RPMI8226 (cell line): ENCODE measurements around the gene SPAG17.

ENCODE experiments used
- DNase-seq: peaks from one replicate; pipeline ENCODE4 v3.0.0-alpha.2; 2015

Gene SPAG17

DNA sequence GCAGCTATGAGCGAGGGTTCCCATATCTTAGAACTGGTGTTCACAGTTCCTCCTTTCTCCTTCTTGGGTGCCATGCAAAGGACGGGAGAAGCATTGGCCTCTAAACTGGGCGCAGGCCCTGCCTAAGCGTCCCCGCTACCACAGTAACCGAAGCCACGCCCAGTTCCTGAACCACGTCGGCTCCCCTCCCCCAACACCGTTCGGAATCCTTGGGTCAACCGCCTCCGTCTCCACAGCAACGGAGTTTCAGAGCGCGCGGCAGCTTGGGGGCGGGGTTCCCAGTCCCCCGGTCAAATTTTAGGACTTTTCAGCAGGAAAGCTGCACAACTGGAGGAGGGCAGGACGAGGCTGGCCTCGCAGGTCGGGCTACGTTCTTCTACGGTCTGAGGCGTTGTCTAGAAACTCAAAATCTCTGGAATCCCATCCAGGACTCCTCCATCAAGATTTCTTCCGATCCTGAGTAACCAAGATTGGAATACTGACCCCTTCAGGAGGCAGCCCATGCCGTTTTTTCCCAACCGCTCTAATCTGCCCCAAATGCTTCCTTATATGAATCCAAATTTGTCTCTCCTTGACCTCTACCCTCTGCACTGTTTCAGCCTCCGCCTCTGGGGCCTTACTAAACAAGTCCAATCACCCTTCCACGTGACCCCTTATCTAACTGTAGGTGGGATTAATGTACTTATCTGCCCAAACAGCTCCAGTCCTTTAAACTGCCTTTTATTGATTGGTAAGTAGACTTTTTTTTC is at the start of gene SPAG17:
Gene SPAG17, minus strand, starts transcription at position 145 of the 749 bp plus-strand sequence. Its CDS starts 71 bp downstream, at position 74.
- no peak for DNase-seq

DNA sequence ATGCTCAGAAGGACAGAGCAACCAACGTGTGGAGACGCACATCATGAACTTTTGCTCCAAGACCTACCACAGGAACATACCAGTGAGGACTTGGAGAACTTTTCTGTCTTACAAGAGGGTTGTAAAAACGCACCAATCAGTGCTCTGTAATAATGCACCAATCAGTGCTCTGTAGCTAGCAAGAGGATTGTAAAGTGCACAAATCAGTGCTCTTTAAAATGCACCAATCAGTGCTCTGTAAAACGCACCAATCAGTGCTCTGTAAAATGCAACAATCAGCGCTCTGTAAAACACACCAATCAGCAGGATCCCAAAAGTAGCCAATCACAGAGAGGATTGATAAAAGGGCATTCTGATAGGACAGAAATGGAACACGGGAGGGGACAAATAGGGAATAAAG is 40.4 kb upstream of the SPAG17 start:
- no peak for DNase-seq

DNA sequence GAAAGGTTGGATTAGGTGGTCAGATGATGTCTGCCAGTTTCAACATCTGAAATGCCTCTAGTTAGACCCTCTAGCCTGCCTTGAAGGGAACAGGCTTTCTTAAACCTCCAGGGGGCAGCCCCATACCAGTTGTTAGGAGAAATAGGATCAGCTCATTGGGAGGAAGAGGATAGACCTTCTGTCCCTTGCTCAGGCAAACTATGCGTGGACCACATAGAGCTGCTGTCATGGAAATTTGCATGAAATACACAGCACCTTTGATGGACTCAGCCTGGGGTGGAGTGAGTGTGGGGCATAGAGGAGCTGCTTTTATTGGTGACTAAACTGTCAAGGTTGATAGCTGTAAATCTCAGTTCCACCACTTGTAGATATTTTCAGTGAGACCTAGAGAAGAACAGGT is 38.4 kb upstream of the SPAG17 start:
- DNase-seq, result no peak

DNA sequence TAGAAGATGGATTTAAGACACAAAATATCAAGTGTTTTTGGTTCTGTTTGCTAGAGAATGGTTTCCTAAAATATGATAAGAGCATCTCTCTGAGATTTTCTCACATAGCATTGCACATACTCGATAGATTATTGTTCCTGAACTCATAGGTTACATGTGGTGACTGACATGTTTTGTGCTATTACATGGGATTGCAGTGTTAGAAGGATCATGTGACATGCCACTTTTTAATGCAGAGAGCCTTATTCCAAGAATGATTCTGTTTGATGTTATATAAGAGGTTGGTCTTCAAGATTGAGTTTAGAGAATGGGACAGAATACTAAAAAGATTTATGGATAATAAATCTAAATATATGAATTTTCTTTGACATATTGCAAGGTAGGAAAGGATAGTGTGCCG is 34.4 kb upstream of the SPAG17 start:
- no peak for DNase-seq

DNA sequence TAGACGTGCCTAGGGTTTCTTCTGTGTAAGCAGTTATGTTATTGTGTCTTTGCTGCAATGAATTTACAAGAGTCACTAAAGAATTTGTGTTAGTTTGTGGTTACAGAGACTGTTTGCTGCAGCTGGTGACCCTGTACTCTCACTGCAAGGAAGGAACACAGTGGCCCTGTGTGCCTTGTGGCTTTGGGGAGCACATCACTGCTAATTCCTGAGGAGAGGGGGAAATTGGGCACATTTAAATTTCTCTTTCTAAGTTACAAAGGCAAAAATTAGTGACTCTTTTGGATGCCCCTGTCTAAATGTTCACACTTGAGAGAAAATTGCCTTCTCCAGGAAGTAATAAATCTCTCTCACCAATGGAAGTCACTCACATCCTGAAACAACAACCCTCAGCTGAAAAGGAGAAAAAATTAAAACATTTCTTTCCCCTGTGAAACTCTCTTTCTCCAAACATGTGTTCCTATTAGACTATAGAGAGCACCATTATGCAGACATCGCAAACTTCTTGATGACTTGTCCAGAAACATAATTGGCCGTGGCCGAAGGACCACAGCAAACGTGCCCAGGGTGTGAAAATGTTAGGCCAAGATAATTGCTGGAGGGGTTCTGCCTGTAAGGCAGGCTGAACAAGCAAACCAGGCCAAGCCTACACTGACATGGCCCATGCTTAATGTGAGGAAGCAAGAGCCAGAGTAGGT is 32.3 kb upstream of the SPAG17 start:
- no peak for DNase-seq

DNA sequence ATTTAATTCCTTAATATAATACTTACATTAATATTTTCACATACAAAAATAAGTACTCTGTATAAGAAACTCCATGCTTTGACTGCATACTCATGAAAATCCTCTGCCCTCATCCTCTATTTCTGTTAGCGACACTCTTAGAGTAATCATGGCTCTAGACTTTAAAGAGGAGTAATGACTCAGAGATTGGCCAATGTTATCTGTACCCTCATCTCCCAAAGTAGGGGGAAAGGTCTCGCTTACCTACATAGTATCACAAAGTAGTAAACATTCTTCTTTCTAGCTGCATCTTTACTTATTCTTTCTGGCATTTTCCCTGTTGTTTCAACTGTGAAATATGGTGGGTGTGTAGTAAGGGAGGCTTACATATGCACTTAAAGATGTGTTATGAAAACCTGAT is 29.8 kb upstream of the SPAG17 start:
- DNase-seq, result no peak

DNA sequence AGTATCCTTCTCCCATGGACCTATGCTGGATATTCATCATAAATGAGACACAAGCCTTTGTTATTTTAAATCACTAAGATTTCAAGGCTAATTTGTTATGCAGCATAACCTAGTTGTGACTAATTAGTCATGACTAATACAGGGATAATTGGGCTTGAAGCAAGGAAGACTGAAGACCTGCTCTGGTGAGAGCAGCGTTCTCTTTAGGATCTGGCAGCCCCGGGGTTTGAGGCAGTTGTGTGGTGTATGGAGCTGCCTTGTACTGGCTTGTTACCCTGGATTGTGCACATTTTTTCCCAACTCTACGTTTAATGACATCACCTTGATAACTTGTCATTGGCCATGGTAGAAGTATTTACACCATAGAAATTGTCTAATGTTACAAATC is 25.7 kb upstream of the SPAG17 start:
- no peak for DNase-seq

DNA sequence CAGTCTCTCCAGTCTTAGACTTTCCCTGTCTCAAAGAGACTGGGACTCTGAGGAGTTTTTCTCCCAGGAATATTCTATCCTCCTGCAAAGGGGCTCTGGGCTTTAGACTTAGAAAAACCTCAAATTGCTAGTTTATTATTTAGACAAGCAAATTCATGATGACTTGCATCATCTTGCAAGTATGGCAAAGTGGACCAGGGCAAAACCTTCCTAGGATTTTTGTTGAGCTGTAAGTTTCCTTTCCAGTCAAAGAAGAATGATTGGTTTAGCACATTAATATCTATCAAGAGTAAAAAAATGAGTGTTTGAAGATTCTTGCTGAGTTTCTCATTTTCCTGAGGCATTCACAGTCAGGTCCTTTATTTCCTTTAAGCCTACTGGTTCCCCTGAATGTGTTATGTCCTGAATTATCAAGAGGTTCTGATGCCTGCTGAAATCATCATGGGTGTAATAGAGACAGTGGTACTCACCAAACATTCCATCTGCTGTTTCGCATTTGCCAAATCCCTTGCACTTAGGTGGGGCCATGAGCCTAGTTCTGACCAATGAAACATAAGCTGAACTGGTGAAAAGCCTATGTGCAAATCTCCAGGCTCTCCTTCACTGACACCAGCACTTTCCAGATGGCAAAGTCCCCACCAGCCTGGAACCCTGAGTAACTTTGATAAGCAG is 25.2 kb upstream of the SPAG17 start:
- no peak for DNase-seq

DNA sequence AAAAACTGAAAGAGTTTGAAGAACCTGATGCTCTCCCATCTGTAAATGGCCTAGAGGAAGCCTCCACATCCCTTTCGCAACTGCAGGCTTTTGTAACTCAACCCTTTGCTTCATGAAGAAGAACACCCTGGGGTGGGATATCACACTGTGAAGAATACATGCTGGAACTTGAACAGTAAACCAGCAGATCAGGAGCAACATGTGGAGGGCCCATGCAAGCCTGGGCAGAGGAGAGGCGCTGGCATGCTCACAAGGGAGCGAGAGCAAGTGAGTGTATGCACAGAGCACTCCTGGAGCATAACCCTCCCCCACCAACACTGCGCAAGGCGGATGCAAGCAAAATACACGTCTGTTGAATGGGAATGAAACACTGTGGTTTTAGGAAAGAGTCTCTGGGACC is 24.6 kb upstream of the SPAG17 start:
- DNase-seq, result no peak

DNA sequence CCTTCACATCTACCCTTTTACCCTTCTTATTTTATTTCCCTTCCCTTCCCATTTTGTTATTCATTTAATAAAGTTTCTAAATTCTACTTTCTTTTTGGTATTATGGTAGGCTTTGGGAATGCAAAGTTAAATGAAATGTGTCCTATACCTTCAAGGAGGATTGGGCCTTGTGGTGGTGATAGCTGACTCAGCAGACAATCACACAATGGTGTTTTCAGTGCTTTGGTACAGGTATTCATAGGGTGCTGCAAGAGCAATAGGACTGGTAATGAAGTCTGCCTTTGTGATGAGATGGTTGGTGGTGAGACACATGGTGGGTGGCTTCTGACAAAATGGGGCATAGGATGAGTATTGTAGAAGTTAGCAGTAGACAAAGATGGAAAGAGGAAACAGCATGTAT is 21.9 kb upstream of the SPAG17 start:
- no peak for DNase-seq

DNA sequence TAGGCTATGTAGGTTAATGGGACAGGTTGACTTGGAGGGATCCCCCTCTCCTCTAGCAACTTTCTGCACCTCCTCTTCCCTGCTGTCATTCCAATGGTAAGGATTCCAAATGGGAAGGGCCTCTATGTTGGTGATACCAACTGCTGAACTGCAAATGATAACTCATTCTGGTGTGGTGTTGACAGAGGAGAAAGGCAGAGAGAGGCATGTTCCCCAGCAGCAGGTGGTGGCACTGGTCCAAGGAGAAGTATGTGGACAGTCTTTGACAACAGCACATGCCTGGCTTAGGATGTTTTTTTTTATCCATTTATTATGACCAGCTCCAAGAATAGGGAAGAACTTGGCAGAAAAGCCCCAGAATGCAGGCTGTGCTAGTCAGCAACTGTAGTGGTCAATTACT is 19.6 kb upstream of the SPAG17 start:
- DNase-seq, result no peak

DNA sequence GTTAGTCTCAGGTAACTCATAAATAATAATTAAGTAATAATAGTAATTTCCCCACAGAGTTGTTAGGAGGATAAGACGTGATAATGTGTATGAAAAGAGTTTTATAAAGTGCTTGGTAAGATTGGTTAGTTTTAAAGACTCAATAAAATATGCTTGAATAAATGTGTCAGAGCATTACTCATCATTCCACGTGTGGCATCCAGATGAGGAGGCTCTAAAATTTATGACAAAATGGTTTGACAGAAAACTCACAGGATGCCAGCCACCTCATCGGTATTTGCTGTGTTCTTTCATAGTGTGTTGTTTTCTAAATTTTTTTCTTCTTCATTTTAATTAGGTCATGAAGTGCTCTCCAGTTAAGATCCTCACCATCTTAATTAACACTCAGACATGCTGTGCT is 19.1 kb upstream of the SPAG17 start:
- DNase-seq, result no peak

DNA sequence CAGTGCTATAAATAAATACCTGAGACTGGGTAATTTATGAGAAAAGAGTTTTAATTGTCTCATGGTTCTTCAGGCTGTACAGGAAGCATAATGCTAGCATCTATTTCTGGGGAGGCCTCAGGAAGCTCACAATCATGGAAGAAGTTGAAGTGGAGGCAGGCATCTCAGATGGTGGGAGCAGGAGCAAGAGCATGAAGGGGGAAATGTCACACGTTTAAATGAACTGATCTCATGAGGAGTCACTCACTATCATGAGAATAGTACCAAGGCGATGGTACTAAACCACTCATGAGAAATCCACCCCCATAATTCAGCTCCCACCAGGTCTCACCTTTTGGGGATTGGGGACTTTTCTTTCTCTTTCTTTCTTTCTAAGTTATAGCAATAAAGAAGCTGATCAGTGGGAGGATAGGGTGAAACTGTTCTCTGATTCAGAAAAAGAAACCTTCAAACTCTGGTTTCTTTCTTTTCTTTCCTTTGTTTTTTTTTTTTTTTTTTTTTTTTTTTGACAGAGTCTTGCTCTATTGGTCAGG is 17.1 kb upstream of the SPAG17 start:
- no peak for DNase-seq

DNA sequence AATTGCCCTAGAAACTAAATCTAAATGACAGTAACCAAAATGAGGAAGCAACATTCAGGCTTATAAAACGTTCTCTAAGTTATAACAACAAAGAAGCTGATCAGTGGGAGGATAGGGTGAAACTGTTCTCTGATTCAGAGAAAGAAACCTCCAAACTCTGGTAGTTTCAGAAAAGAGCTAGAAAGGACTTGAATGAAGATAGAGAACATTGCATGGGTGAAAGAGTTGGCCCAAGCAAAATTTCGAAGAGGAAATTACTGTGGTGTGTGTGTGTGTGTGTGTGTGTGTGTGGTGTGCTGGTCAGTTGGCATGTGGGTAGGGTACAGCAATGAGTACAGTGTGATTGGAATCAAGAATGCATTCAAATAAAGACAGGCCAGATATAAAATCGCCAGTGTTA is 16.5 kb upstream of the SPAG17 start:
- no peak for DNase-seq

DNA sequence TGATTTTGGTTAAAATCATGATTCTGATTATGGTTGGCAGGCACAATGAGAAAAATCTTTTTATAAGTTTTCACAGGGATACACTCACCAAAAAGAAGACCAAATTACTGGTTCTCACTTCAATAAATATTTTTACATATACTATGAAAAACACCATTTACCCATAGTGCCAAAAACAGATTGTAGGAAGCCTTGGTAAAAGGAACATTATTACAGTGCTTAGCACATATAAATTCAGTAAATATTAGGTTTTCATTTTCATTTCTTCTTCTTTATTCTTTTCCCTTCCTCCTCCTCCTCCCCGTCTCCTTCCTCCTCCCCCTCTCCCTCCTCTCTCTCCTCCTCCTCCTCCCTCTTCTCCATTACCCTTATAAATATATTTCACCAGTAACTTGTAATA is 15.8 kb upstream of the SPAG17 start:
- DNase-seq, result no peak

DNA sequence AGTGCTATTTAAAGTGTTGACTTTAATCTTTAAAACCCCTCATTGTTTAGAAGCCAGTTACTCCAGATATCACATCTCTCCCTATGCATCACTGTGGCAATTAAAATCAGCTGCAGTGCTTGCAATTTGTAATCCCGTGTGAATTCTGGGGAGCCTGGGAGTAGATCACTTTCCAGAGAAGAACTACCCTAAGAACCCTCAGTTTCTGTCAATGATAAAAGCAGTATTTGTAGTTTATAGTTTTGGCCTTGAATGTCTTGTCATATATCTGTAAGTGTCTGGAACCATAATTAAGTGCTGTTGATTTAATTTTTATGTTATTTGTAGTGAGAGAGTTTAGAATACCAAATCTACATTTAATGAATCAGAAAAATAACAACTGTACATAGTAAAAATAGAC is 5.5 kb upstream of the SPAG17 start:
- no peak for DNase-seq

DNA sequence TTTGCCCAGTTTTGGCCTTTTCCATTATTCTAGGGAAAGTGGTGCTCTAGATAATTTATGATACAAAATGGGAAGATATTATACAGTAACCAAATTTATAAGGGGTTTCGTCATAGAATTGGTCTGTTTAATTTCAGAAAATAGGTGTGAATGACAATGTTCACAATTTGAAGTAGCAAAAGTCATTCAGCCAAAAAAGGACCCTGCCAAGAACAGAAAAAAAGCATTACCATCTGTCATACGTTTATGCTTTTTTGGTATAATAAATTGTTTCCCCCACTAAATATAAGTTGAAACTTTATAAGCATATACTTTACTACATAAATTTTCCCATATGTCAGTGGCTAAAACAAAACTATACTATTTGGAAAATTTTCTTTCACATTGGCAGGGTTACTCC is 4.5 kb upstream of the SPAG17 start:
- DNase-seq, result no peak

DNA sequence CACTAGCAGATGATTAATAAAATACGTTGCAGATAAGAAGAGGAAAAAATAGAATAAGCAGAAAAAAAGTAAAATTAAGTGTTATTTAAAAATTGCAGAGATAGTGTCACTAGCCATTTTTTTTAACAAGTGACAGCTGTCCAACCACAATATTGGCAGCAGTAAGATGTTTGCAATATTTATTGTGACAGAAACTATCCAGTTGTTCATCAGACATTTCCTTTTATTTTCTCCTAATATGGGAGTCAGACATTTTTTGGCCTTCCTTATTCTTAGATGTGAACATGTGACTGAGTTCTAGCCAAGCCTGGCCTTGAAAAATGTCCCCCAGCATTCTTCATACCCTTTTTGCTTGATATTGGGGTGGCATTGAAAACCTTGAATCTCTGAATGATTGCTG is 3.4 kb upstream of the SPAG17 start:
- no peak for DNase-seq

DNA sequence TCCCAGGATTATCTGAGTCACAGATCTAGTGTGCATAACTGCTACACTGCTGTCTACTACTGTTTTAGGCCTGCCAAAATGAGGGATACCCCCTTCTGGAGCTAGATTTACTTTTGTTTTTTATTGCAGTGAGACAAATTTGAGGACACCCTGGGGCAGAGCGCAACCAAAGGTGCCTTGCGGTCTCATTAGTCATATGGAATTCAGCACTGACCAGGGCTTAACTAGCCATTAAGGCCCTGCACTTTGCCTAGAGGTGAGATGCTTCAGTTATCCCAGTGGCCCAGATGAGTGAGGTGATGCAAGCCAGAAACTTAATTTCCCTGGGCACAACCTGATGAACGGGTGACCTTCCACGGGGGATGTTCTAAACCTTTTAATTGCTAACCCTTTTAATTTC is 998 bp upstream of the SPAG17 start:
- no peak for DNase-seq

DNA sequence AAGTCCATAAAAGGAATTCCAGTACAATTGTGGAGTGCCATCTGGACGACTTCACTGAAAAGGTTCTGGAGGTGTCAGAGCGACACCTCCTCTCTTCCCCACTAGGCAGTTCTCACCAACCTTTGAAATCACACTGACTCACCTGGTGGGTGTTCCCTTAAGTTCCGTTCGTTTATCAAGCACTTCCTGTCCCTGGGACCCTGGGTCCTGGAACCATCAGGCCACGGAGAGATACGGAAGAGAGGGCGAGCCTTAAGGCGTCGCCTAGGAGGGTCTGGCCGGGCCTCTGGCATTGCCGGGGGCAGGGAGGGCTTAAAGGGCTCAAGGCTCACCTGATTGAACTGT is 317 bp downstream of the SPAG17 start:
- no peak for DNase-seq

DNA sequence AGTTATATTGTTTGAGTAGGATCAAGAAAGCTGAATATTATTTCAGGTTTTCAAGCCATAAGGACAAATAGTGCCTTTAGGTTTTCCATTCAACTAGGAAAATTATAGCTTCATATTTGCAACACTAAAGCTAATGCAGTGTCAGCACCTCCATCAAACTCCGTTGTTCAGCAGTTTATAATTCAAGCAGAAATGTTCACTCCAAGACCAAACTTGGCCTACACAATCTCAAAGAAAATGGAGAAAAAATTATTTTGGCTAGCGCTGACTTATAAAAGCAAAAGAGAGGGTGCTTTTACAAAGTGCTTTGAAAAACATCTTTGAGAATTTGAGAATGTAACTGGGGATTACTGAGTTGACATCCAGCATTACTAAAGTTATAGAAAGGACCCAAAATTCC is 1.4 kb downstream of the SPAG17 start:
- DNase-seq, result no peak

DNA sequence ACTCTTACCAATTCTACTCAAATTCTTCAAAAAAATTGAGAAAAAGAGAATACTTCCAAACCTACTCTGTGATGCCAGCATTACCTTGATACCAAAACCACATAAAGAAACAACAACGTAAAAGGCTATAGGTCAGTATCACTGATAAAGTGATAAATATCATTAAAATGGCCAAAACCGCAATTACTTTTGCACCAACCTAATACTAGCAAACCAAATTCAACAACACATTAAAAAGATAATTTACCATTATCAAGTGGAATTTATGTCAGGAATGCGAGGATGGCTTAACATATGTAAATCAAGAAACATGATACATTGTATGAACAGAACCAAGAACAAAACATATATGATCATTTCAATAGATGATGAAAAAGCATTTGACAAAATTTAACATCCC is 7.0 kb downstream of the SPAG17 start:
- DNase-seq, result no peak

DNA sequence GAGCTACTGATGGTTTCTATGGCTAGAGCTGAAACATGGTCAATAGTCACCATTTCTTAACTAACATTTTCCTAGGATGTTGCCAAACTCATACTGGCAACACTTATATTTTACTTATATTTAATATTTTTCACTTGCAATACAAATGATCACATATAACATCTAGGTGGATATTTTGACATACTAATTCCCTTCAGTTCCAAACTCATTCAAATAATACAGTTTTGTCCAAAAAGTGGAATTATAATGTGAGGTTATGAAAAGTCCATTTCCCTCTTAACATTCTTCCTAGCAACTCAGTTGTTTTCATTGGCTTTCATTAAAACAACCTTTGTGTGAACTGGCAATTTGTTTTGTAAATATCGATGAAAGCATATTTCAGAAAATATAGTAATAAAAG is 16.0 kb downstream of the SPAG17 start:
- no peak for DNase-seq

DNA sequence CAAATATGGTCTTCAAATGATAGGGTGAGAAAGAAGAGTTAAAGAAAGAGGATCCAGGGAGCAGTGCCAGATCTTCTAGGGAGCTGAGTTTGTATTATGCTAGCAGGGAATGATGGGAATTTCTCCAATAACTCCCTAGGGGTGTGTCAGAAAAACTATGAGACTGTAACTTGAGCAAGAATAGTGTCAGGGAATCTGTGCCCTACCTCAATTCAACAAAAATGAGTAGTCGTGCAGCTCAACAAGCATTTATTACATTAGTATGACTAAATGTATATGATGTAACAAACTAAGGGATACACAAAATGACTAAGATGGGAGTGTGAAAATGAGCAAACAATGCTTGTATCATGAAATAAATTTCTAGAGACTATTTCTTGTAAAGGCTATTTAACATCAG is 24.2 kb downstream of the SPAG17 start:
- no peak for DNase-seq
